Adrenal gland (tissue), 12 donors: ENCODE measurements around the gene XYLT1. TPM values are rescaled to one million over a fixed set of nuclear protein-coding genes. Genes with fewer than 3 reads are reported as not detected.

Source experiments
- DNase-seq, 7 donors: peaks; one replicate each; pipeline ENCODE4 v3.0.0-alpha.2; 2019 to 2020
- H3K27ac ChIP-seq, 5 donors: fragments of 200-600 bp; sonication (generic) in 4 of 5; 1 replicate in 3 of 5; 2 replicates in 2 of 5; pipeline versions ENCODE4 v1.5.1 to v1.8.0; 2016 to 2020; ENCODE audit warnings: mild to moderate bottlenecking in 1 of 5
- H3K27me3 ChIP-seq: fragments of 200-600 bp; 2 replicates; pipeline ENCODE4 v1.8.0; 2021
- H3K36me3 ChIP-seq, 2 donors: fragments of 200-600 bp; replicated peaks in 1 of 2; 1 replicate in 1 of 2; 2 replicates in 1 of 2; pipeline versions ENCODE4 v1.5.1 to v1.8.0; 2018 to 2022
- H3K4me1 ChIP-seq, 2 donors: fragments of 200-600 bp; replicated peaks in 1 of 2; 1 replicate in 1 of 2; 2 replicates in 1 of 2; pipeline versions ENCODE4 v1.5.1 to v1.8.0; 2018 to 2021
- H3K4me3 ChIP-seq, 4 donors: fragments of 200-600 bp; sonication (generic) in 3 of 4; one replicate each; pipeline ENCODE4 v1.5.1; 2016 to 2018
- H3K9me3 ChIP-seq, 3 donors: fragments of 200-600 bp; sonication (generic) in 1 of 3; replicated peaks in 1 of 3; 1 replicate in 2 of 3; 2 replicates in 1 of 3; pipeline versions ENCODE4 v1.5.1 to v1.8.0; 2016 to 2021
- CTCF ChIP-seq, 6 experiments: fragments of 450-650 bp in 4 of 6; fragments of 200-600 bp in 2 of 6; sonication (generic) in 1 of 6; IDR thresholded peaks; 1 replicate in 5 of 6; 2 replicates in 1 of 6; pipeline versions ENCODE4 v1.5.1 to v1.8.0; 2016 to 2021; ENCODE audit warnings: antibody characterized with exemption in 6 of 6, mild to moderate bottlenecking in 2 of 6, moderate library complexity in 1 of 6
- POLR2A ChIP-seq, 2 donors: fragments of 450-650 bp; IDR thresholded peaks; one replicate each; pipeline ENCODE4 v1.6.1; 2017; ENCODE audit warnings: antibody characterized with exemption in 2 of 2, mild to moderate bottlenecking in 2 of 2, moderate library complexity in 1 of 2
- WGBS, 4 donors: extraction: QIAGEN DNeasy Blood & Tissue Kit in 2 of 4; methylation state at CpG; one replicate each; pipeline versions ENCODE4 v1.1.5 to v1.1.7; 2013 to 2017; 5-methylcytosine and 5-hydroxymethylcytosine counted together
- intact Hi-C, 2 donors: fragments of 100-400 bp; cut with DNase I; formaldehyde crosslinking; loops; one replicate each; pipeline versions ENCODE4 v1.14.1 to v1.15.0; 2022 to 2023
- polyA plus RNA-seq, 3 donors: library from polyadenylated mRNA; stranded (reverse); fragments of 200-250 nt in 2 of 3; fragments of 350-450 nt in 1 of 3; fragmentation: Illumina TruSeq in 1 of 3; extraction: RNeasy Lipid Tissue Mini Kit (QIAGEN cat#74804) in 1 of 3; gene quantifications; one replicate each; pipeline ENCODE4 v1.2.3, GENCODE V29; 2013 to 2014
- total RNA-seq, 9 donors: library from RNA; depleted of rRNA in 4 of 9; stranded (reverse); fragments of >200 nt in 4 of 9; fragments of 120-200 nt in 1 of 9; fragmentation: NEBNext Ultra II Directional in 1 of 9; extraction: Animal tissue kit (Norgen Biotek cat#: 25700) in 1 of 9; gene quantifications; one replicate each; pipeline versions ENCODE4 v1.1.0 to v1.2.4, GENCODE V29; 2013 to 2023
- donor health status: healthy with polysubstance abuse.
- donor health status: Bipolar disorder and iron deficiency.
- donor health status: DM: yes; HTN: yes; CAD: no.
- donor health status: DM: no; HTN: no; CAD: no.
- donor health status: DM: no; HTN: no; CAD: no.
- donor health status: DM: yes; HTN: yes; CAD: no.

The XYLT1 gene
- total and polyA plus RNA-seq, 12 donors: 1.3 to 67.6 (median 16.8) TPM

- H3K36me3 ChIP-seq: no peaks in the 10 kb centered on the region
- intact Hi-C loops: no loop called here
- TF ChIP-seq POLR2A (IDR thresholded peaks at IDR 0.05) (no peak), CTCF (IDR thresholded peaks at IDR 0.05) (no peak)
- no peak overlapping the region for H3K27ac ChIP-seq
- no peaks in the 10 kb centered on the region for H3K27me3 ChIP-seq
- 47 to 55% (median 50%) methylated on average over 3 of the region's 3 CpGs for WGBS, 4 donors
- H3K4me3 ChIP-seq: no peak overlapping the region
- H3K9me3 ChIP-seq: no peaks in the 10 kb centered on the region
- DNase-seq: peak in 1 of 7 donors; percentile 27
- peaks cover 0 to 38% of the 10 kb centered on the region in 2 donors for H3K4me1 ChIP-seq
Measured at GRCh38 chr16:17353561-17353960, 117.2 kb downstream of the XYLT1 start.

GRCh38 chr16:17351441-17352035 is 119.2 kb downstream of the XYLT1 start:
- no peak overlapping the region for H3K4me3 ChIP-seq
- intact Hi-C loops: no loop called here
- H3K9me3 ChIP-seq: no peaks in the 10 kb centered on the region
- 80 to 84% (median 83%) methylated on average over 6 of the region's 6 CpGs for WGBS, 4 donors
- no peak for DNase-seq
- H3K36me3 ChIP-seq: no peaks in the 10 kb centered on the region
- H3K4me1 ChIP-seq: peaks cover 0 to 21% of the 10 kb centered on the region in 2 donors
- no peaks in the 10 kb centered on the region for H3K27me3 ChIP-seq
- TF ChIP-seq POLR2A (IDR thresholded peaks at IDR 0.05) (no peak), CTCF (IDR thresholded peaks at IDR 0.05) (no peak)
- H3K27ac ChIP-seq: no peak overlapping the region

- peak overlapping the region in 1 of 5 donors; percentile 53 for H3K27ac ChIP-seq
- H3K4me1 ChIP-seq: peaks cover 0 to 26% of the 10 kb centered on the region in 2 donors
Measured at GRCh38 chr16:17350207-17350606, 120.6 kb downstream of the XYLT1 start.

GRCh38 chr16:17348826-17349225 is 121.9 kb downstream of the XYLT1 start:
- H3K4me3 ChIP-seq: no peak overlapping the region
- no peaks in the 10 kb centered on the region for H3K9me3 ChIP-seq
- no peaks in the 10 kb centered on the region for H3K36me3 ChIP-seq
- no peak for DNase-seq
- H3K4me1 ChIP-seq: peaks cover 0 to 20% of the 10 kb centered on the region in 2 donors
- 92 to 97% (median 97%) methylated on average over 10 to 11 of the region's 11 CpGs for WGBS, 4 donors
- intact Hi-C loops: no loop called here
- H3K27me3 ChIP-seq: no peaks in the 10 kb centered on the region
- TF ChIP-seq CTCF (IDR thresholded peaks at IDR 0.05) (no peak), POLR2A (IDR thresholded peaks at IDR 0.05) (no peak)
- H3K27ac ChIP-seq: no peak overlapping the region

More at GRCh38 chr16:17350207-17350606, 120.6 kb downstream of the XYLT1 start:
- intact Hi-C loops: no loop called here
- Histone ChIP-seq H3K4me3 (no peak overlapping the region), H3K36me3 (no peaks in the 10 kb centered on the region), H3K27me3 (no peaks in the 10 kb centered on the region), H3K9me3 (no peaks in the 10 kb centered on the region)
- DNase-seq: peak in 1 of 7 donors; percentile 23
- TF ChIP-seq POLR2A (IDR thresholded peaks at IDR 0.05): no peak
- no peak for TF ChIP-seq CTCF (IDR thresholded peaks at IDR 0.05)
- 66 to 82% (median 76%) methylated on average over 4 of the region's 4 CpGs for WGBS, 4 donors
